ES-I3 (cell line): Measurements from ENCODE around the gene PLAAT1.

Experiments used
- H3K36me3 ChIP-seq: 2 replicates; pipeline ENCODE4 v1.6.1; 2013; ENCODE audit warnings: mild to moderate bottlenecking, low read length, control low read depth, moderate library complexity; ENCODE audit not compliant: insufficient read depth
- H3K4me1 ChIP-seq: 2 replicates; pipeline ENCODE4 v1.6.1; 2013; ENCODE audit warnings: mild to moderate bottlenecking, control low read depth, low read length; ENCODE audit not compliant: insufficient read depth
- H3K9ac ChIP-seq: 2 replicates; pipeline ENCODE4 v1.6.1; 2013; ENCODE audit warnings: low read depth, mild to moderate bottlenecking, low read length, moderate library complexity
- H3K9me3 ChIP-seq: 2 replicates; pipeline ENCODE4 v1.6.1; 2013; ENCODE audit warnings: mild to moderate bottlenecking, low read length, moderate library complexity; ENCODE audit not compliant: control insufficient read depth, insufficient read depth

The PLAAT1 gene

DNA sequence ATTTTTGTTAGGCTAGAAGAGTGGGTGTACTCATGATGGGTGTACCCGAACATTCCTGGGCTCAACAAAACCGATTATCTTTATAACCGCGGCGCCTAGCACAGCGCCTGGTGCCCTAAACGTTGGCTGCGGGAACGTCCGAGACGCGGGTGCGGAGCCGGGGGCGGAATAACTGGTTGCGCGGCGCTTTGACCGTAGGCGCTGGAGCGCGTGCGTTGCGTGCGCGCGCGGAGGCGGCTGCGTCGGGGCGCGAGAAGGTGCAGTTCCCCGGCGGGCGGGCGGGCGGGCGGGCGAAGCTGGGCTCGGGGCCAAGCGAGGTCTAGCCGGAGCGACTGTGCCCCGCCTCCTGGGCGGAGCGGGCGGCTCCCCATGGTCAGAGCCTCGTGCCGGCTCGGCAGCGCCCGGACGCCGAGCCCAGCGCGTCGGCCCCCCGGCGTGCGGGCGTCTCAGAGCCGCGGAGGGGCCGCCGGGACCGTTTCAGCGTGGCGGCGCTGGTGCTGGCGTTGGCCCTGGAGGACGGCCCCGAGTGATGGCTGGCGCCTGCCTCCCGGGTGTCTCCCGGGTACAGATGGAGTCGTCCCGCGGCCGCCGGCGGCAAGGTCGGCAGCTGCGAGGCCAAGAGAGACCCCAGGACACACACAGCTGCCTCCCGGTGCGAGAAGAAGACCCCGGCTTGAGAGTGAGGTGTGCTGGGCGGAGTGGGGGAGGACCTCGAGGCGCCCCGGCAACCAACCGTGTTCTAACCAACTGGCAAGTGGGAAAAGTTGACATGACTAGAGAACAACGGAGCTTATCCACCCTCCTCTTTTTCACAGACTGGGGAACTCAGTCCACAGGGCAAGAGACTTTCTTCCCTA, at the start of gene PLAAT1:
Gene PLAAT1, plus strand, starts transcription at position 373 of the 857 bp plus-strand sequence. CDS start 14,429 bp downstream, outside the sequence.
- H3K9me3 ChIP-seq, result no peaks in the 10 kb centered on the region
- H3K9ac ChIP-seq, result peak within 1 kb of the TSS; percentile 79
- no peaks in the 10 kb centered on the region for H3K4me1 ChIP-seq
- H3K36me3 ChIP-seq, result no peaks in the 10 kb centered on the region

DNA sequence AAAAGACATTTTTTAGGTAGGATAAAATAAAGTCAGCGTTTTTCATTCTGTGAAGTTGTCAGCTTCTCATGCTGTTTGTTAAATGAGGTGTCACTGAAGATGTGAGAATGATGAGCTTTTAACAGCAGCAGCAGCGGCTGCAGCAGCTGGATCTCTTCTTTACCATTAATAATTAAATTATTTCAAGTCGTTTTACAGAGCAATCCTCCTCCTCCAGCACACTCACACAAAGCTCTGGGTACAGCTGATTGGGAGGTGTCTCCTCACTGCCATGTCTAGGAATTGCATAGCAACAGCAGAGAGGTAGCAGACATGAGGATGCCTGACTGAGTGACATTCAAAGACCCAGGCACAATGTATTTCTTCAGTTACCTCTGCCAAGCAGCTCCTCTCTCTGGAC, 46.7 kb upstream of the PLAAT1 start:
- Histone ChIP-seq H3K4me1 (no peaks in the 10 kb centered on the region), H3K9me3 (no peaks in the 10 kb centered on the region), H3K9ac (no peak overlapping the region), H3K36me3 (no peaks in the 10 kb centered on the region)

DNA sequence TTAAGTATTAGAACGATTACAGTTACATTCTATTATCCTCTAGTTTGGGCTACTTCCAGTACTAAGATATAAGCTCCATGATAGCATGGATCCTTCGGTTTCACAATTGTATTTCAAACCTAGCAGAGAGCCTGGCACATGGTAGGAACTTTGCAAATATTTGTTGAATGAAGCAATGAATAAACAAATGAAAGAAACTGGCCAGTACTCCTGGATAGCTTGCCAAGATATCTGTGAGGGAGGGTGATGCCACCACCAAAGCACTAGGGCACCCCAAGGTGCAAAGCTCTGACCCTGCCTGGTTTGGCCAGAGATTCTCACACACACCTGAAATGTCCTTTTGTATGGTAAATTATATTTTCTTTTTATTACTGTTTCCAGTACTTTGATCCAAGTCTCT, 44.3 kb upstream of the PLAAT1 start:
- H3K4me1 ChIP-seq, result no peaks in the 10 kb centered on the region
- H3K9me3 ChIP-seq, result no peaks in the 10 kb centered on the region
- H3K36me3 ChIP-seq, result no peaks in the 10 kb centered on the region
- H3K9ac ChIP-seq, result no peak overlapping the region

DNA sequence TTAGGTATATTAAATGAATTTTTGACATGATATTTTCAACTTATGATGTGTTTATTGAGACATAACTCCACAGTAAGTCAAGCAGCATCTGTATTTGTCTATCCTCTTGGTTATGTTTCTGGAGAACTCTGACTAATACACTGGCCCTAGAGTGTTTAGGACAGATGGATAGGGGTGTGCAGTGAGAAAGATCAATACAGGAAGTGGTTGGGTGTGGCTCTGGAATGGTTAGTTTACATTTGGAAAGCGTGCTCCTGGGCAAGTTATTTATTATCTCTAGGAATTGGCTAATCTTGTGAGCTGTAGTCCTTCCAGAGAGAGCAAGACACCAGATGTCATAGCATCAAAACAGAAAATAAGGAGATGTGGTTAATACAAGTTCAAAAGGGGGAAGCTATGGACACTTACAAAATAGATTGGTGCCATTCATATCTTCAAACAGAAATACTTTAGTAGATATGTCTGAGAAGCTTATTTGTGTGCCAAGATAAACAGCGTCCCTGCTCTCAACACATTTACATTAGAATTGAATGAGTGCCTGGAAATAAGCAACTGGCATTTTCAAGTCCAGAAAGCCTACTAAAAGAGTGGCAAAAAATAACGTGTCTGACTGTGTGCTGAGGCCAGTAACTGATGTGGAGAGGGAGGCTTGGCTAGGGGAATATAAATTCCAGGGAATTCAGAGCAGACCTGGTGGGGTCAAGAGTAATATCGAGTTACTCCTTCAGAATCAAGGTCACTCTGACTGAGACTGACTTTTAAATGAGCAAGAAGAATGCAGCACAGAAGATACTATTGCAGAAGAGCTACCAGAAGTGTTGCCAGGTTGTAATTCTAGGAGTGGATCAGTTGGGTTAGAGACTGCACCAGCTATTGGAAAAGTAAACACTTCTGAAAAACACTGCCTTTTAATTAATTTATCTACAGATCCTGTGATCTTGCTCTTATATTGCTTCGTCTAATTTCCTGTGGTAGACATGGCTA, 33.4 kb upstream of the PLAAT1 start:
- no peaks in the 10 kb centered on the region for H3K9me3 ChIP-seq
- H3K4me1 ChIP-seq, result peaks cover 7% of the 10 kb centered on the region
- no peak overlapping the region for H3K9ac ChIP-seq
- no peaks in the 10 kb centered on the region for H3K36me3 ChIP-seq

DNA sequence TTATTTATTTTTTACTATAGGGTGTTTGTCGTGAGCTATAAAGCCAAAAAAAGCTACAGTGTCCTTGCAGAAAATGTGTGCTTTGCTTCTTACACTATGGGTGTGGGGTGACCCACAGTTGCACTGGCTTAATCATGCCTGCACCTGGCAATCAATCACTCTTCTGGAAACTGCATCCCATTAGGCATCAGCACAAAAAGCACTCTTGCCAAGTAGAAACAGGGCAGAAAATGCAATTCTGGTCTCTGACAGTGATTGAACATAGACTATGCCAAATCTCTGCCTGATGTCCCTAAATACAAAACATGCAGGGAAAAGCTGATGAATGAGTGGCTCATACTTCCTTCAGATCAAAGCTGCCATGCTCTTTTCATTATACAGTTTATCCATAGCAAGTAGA, 30.4 kb upstream of the PLAAT1 start:
- Histone ChIP-seq H3K4me1 (peaks cover 3% of the 10 kb centered on the region), H3K9me3 (no peaks in the 10 kb centered on the region), H3K36me3 (no peaks in the 10 kb centered on the region), H3K9ac (no peak overlapping the region)

DNA sequence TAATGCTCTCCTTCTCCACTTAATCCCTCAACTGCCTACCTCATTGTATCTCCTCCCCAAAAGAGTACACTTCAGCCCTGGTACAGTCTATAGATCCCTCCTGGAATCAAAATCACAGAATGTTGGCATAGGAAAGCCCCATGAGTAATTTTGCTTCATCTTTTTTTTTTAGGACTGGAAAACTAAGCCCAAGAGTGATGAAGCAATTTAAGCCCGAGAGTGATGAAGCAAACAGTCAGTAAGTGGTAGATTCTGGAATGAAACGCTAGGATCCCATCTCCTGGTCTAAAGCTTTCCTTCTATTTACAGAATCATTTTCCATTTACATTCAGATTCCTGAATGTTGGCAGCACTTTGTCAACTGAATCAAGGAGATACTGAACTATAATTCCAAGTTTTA, 29.8 kb upstream of the PLAAT1 start:
- no peak overlapping the region for H3K9ac ChIP-seq
- peaks cover 3% of the 10 kb centered on the region for H3K4me1 ChIP-seq
- H3K9me3 ChIP-seq, result no peaks in the 10 kb centered on the region
- H3K36me3 ChIP-seq, result no peaks in the 10 kb centered on the region

DNA sequence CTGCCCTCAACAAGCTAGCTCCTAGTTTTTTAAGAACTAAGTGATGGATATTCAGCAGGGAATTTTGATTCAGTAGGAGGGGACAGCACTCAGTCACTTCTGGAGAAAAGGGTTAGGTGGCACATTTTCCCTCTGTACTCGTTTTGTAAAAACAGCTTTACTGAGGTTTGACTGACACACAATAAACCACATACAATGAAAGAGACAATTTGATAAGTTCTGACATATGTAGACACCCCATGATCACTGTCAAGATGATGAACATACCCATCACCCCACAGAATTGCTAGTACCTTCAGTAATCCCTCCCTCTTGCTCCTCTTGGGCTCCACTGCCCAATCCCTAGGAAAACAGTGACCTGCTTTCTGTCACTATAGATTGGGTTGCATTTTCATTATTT, 29.0 kb upstream of the PLAAT1 start:
- Histone ChIP-seq H3K9me3 (no peaks in the 10 kb centered on the region; the same call in 1 of the 2 replicates), H3K9ac (no peak overlapping the region), H3K36me3 (no peaks in the 10 kb centered on the region), H3K4me1 (peaks cover 3% of the 10 kb centered on the region)

DNA sequence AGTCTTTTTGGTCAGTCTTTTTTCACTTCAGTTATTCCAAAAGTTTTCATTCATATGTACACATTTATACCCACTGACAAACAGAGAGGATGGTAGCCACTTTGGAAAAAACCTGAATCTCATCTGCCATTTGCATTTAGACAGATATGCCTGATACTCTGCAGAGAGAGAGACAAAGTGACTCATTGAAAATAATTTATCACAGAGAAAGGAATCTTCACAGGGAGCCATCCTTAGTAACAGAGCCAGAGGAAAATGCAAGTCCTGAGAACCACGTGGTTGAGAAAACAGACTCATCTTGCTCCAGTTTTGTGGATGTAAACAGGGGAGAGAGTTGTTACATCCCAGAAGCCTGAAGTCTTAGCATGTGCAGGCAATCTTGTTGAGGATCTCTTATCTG, 28.2 kb upstream of the PLAAT1 start:
- no peaks in the 10 kb centered on the region for H3K36me3 ChIP-seq
- H3K9ac ChIP-seq, result no peak overlapping the region
- peaks cover under 1% of the 10 kb centered on the region for H3K4me1 ChIP-seq
- H3K9me3 ChIP-seq, result no peaks in the 10 kb centered on the region; the same call in 1 of the 2 replicates

DNA sequence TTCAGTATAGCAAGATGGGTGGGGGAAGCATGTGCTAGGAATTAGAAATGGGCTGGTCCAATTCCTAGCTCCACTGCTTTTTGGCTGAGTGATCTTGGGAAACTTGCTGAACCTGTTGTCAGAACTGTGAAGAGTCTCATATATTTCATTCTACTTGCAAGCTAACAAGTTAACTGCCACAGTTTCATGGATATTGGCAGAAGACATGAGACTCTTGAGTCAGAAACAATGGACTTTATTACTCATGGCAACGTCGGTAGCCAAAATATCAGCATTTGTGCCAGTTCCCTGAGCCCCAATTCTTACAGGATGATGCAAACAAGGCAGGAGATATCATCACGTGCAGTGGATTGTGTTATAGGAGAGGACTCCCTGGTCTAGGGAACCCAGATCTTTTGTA, 26.6 kb upstream of the PLAAT1 start:
- Histone ChIP-seq H3K9ac (no peak overlapping the region), H3K36me3 (no peaks in the 10 kb centered on the region), H3K9me3 (no peaks in the 10 kb centered on the region; the same call in 1 of the 2 replicates), H3K4me1 (no peaks in the 10 kb centered on the region)

DNA sequence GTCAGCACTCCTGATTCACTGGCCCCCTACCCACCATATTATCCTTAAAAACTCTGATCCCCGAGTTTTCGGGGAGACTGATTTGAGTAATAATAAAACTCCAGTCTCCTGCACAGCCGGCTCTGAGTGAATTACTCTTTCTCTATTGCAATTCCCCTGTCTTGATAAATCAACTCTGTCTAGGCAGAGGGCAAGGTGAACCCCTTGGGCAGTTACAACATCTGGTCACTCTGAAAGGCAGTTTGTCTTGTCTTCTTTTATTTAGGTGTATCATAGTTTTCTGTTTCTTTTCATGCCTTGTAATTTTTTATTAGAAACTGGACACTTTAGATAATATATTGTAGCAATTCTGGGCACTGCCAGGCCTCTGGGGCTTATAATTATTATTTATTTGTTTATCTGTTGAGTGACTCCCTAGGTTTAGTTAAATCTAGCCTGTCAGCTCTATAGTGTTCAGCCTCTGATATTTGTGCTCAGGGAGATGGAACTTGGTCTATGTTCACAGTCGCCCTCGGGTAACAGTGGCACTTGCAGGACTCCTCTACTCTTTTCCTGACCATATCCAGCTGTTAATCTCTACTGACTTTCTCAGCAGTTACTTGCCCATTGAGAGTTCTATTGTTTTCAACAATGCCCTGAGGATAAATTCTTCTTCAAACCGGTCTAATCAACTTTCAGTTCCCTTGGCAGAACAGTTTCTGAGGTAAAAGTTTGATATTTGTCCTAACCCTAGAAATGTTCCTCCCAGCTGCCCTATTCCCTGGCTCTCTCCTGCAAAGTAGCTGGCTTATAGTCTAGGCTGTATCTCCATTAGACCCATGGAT, 15.5 kb upstream of the PLAAT1 start:
- no peak overlapping the region for H3K9ac ChIP-seq
- no peaks in the 10 kb centered on the region for H3K36me3 ChIP-seq
- H3K9me3 ChIP-seq, result no peaks in the 10 kb centered on the region
- H3K4me1 ChIP-seq, result peaks cover 38% of the 10 kb centered on the region

DNA sequence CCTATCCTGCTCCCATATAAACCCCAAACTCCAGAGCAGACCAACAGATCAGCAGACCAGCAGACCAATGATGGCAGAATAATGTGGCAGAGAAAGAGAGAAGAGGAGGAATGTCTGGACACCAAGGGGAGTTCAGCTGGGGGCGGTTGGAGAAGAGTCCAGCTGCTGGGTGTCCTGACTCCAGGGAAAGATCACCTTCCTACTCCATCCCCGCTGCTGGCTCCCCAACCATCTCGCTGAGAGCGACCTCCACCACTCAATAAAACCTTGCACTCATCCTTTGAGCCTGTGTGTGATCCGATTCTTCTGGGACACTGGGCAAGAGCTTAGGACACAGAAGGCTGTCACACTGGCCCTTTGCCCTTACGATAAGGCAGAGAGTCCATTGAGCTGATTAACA, 12.8 kb upstream of the PLAAT1 start:
- no peaks in the 10 kb centered on the region for H3K36me3 ChIP-seq

DNA sequence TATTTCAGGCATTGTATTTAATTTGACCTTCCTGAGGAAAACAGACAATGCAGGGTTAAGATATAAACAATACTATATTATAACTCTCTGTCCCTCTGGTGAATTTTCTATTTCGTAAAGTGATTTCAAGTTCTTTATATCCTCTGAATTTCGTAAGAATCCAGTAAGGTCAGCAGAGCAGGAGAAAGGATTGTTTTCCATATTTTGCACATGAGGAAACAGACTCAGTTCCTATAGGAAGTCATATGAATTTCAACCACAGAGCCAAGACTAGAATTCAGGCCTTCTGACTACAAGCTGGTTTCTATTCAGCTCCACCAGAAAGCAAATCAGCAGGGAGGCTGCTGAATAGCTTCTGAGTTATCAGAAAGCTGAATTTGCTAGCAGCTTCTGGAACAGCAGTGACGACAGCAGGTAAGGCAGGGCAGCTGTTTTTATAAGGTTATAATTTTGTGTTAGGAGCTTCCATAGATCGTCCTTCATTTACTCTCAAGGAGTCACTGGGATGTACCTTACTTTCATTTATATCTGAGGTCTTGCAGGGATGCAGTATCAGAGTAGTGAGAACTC, 11.1 kb upstream of the PLAAT1 start:
- Histone ChIP-seq H3K4me1 (peaks cover 50% of the 10 kb centered on the region), H3K9ac (no peak overlapping the region), H3K36me3 (no peaks in the 10 kb centered on the region), H3K9me3 (no peaks in the 10 kb centered on the region)

More for the DNA sequence above, 12.8 kb upstream of the PLAAT1 start:
- H3K9ac ChIP-seq, result no peak overlapping the region
- H3K9me3 ChIP-seq, result no peaks in the 10 kb centered on the region
- H3K4me1 ChIP-seq, result peaks cover 50% of the 10 kb centered on the region

DNA sequence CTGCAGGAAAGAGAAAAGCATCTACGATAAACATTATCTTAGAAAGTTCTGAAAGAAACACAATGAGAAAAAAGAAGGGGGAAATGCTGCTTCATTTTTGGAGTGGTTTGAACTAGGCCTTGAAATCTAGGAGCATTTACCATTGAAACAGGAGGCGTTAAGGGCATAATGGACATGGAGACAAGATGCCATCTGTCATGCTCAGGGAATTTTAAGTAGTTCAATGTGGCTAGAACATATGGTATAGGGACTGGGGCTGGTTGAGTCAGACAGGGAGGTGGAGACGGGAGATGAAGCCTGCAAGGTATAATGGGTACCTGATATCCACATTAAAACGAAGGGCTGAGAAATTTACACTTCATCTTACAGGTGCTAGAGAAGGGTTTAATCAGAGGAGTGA, 10.4 kb upstream of the PLAAT1 start:
- no peaks in the 10 kb centered on the region for H3K9me3 ChIP-seq
- no peaks in the 10 kb centered on the region for H3K36me3 ChIP-seq
- no peak overlapping the region for H3K9ac ChIP-seq
- peaks cover 50% of the 10 kb centered on the region for H3K4me1 ChIP-seq

DNA sequence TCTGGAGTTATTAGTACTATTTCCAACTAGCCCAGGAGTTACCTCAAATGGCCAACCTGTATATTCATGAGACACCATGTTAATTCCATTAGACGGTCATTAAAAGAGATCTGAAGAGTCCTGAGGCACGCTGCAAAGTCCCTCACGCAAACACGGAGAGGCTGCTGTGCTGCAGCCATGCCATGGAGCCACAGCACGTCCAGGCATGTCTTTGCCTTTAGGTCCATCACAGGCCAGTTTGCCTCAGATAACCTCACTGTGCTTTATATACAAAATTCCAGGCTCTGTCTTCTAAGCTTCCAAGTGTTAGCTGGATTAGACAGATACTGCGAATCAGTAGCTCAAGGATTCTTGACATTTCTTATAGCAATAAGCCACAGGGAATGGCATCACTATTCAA, 9.8 kb upstream of the PLAAT1 start:
- H3K9ac ChIP-seq, result no peak overlapping the region
- H3K4me1 ChIP-seq, result peaks cover 44% of the 10 kb centered on the region
- H3K9me3 ChIP-seq, result no peaks in the 10 kb centered on the region
- no peaks in the 10 kb centered on the region for H3K36me3 ChIP-seq
